K562 (cell line): Measurements from ENCODE around the gene CDC42EP2. TPM values are rescaled to one million over a fixed set of nuclear protein-coding genes. Genes with fewer than 3 reads are reported as not detected.

Source experiments
- ATAC-seq: fragments of 200-7000 bp; cut with Tn5 transposase; 3 replicates; pipeline ENCODE4 v1.9.1; 2020; ENCODE audit warnings: moderate library complexity
- BruUV-seq: library from RNA; stranded (reverse); fragments of 400-500 nt; replicated peaks from 2 replicates; lab custom pipeline; 2021; lab: Mats Ljungman, UMichigan
- CTCF ChIA-PET: fragments of 300-600 bp; formaldehyde crosslinking; extraction: SDS; loops from one replicate; lab custom pipeline; 2021; ENCODE audit warnings: low intra/inter-chr PET ratio; lab: Yijun Ruan, JAX
- POLR2A ChIA-PET: fragments of 300-600, 350-650 bp; sonication (Branson Sonifier 250); formaldehyde crosslinking; extraction: SDS; loops from one replicate; lab custom pipeline; 2021; ENCODE audit warnings: antibody characterized with exemption, inconsistent platforms; lab: Yijun Ruan, JAX
- DNase-seq, 4 experiments: peaks; one replicate each; pipeline versions ENCODE4 v3.0.0 to v3.0.0-alpha.2; 2011 to 2018; ENCODE audit warnings: low spot score in 3 of 4, mixed read lengths in 3 of 4; ENCODE audit errors: extremely low read depth in 1 of 4
- FAIRE-seq: peaks from 2 replicates; lab custom pipeline; 2011; peaks lifted over from hg19 to GRCh38; lab: Jason Lieb, UNC
- H2AFZ ChIP-seq: 2 replicates; pipeline ENCODE4 v1.6.0; 2011; ENCODE audit warnings: low read depth, low read length, control low read depth, inconsistent platforms
- H3K27ac ChIP-seq: fragments of 200-600 bp; 3 replicates; pipeline ENCODE4 v1.8.0; 2011; ENCODE audit warnings: low read depth, mild to moderate bottlenecking, control low read depth, inconsistent platforms, low read length, moderate library complexity, mixed read lengths; ENCODE audit errors: extremely low read depth
- H3K27me3 ChIP-seq, 2 experiments: fragments of 300-600 bp in 1 of 2; 2 replicates in 1 of 2; 3 replicates in 1 of 2; pipeline versions ENCODE4 v1.6.0 to v1.8.0; 2011; ENCODE audit warnings: inconsistent platforms in 2 of 2, low read length in 2 of 2, mild to moderate bottlenecking in 1 of 2, mixed read lengths in 1 of 2, moderate library complexity in 1 of 2; ENCODE audit not compliant: control insufficient read depth in 2 of 2, insufficient read depth in 2 of 2
- H3K36me3 ChIP-seq: fragments of 300-600 bp; 3 replicates; pipeline ENCODE4 v1.8.0; 2011; ENCODE audit warnings: mild to moderate bottlenecking, low read length, inconsistent platforms; ENCODE audit not compliant: control insufficient read depth, insufficient read depth
- H3K4me1 ChIP-seq, 2 experiments: fragments of 200-600 bp in 1 of 2; replicated peaks in 1 of 2; 2 replicates in 1 of 2; 3 replicates in 1 of 2; pipeline versions ENCODE4 v1.5.1 to v1.8.0; 2011; ENCODE audit warnings: inconsistent platforms in 2 of 2, low read length in 2 of 2, mild to moderate bottlenecking in 1 of 2, mixed read lengths in 1 of 2, moderate library complexity in 1 of 2; ENCODE audit not compliant: control insufficient read depth in 2 of 2, insufficient read depth in 2 of 2
- H3K4me2 ChIP-seq: 2 replicates; pipeline ENCODE4 v1.6.1; 2011; ENCODE audit warnings: low read length, control low read depth, inconsistent platforms, mixed read lengths; ENCODE audit not compliant: insufficient read depth
- H3K4me3 ChIP-seq: fragments of 200-600 bp; sonication (generic), shearing (Covaris generic); 2 replicates; pipeline ENCODE4 v1.5.1; 2016; ENCODE audit warnings: control low read depth, inconsistent platforms
- H3K79me2 ChIP-seq: fragments of 200-600 bp; 3 replicates; pipeline ENCODE4 v1.8.0; 2011; ENCODE audit warnings: low read length, inconsistent platforms; ENCODE audit not compliant: control insufficient read depth, insufficient read depth
- H3K9ac ChIP-seq, 2 experiments: 2 replicates each; pipeline versions ENCODE4 v1.6.0 to v1.6.1; 2011; ENCODE audit warnings: low read depth in 2 of 2, low read length in 2 of 2, control low read depth in 1 of 2, inconsistent platforms in 1 of 2, mild to moderate bottlenecking in 1 of 2, mixed read lengths in 1 of 2; ENCODE audit not compliant: insufficient read depth in 1 of 2
- H3K9me1 ChIP-seq: one replicate; pipeline ENCODE4 v1.6.0; 2011; ENCODE audit warnings: inconsistent platforms, mild to moderate bottlenecking, low read length, moderate library complexity; ENCODE audit not compliant: control insufficient read depth, insufficient read depth
- H3K9me3 ChIP-seq: replicated peaks from 2 replicates; pipeline ENCODE4 v1.5.1; 2011; ENCODE audit warnings: low read depth, low read length, inconsistent platforms; ENCODE audit not compliant: control insufficient read depth, insufficient read depth
- H4K20me1 ChIP-seq: replicated peaks from 2 replicates; pipeline ENCODE4 v1.6.1; 2011; ENCODE audit warnings: low read length, inconsistent platforms, mixed read lengths; ENCODE audit not compliant: control insufficient read depth, insufficient read depth
- BCOR ChIP-seq: fragments of 450-650 bp; IDR thresholded peaks from 2 replicates; pipeline ENCODE4 v1.6.1; 2016
- CBFA2T2 ChIP-seq: fragments of 450-650 bp; conservative IDR thresholded peaks from 2 replicates; pipeline ENCODE4 v1.6.1; 2017; ENCODE audit warnings: mild to moderate bottlenecking
- CBX3 ChIP-seq, 2 experiments: IDR thresholded peaks; 1 replicate in 1 of 2; 2 replicates in 1 of 2; pipeline ENCODE4 v1.6.1; 2012; ENCODE audit warnings: inconsistent platforms in 2 of 2, low read length in 2 of 2, borderline replicate concordance in 1 of 2, control low read depth in 1 of 2
- ELF1 ChIP-seq: fragments of 200-800 bp; sonication (Bioruptor generic); IDR thresholded peaks from 2 replicates; pipeline ENCODE4 v1.6.1; 2016; ENCODE audit warnings: missing genetic modification characterization, missing compliant biosample characterization
- ESRRA ChIP-seq: fragments of 450-650 bp; IDR thresholded peaks from 2 replicates; pipeline ENCODE4 v1.6.1; 2014; ENCODE audit warnings: low read depth, mild to moderate bottlenecking, moderate library complexity, borderline replicate concordance
- FOXA1 ChIP-seq: fragments of 450-650 bp; IDR thresholded peaks from 2 replicates; pipeline ENCODE4 v1.6.1; 2016; ENCODE audit warnings: mild to moderate bottlenecking, borderline replicate concordance
- IRF2 ChIP-seq: sonication (generic); formaldehyde crosslinking; IDR thresholded peaks from 2 replicates; pipeline ENCODE4 v1.8.1; 2022; ENCODE audit warnings: mild to moderate bottlenecking, missing genetic modification reagents
- PTBP1 ChIP-seq: fragments of 200-400 bp; formaldehyde crosslinking; IDR thresholded peaks from 2 replicates; pipeline ENCODE4 v1.6.1; 2017; ENCODE audit warnings: low read depth, low read length
- PTTG1 ChIP-seq: fragments of 450-650 bp; IDR thresholded peaks from 2 replicates; pipeline ENCODE4 v1.6.1; 2016; ENCODE audit warnings: low read depth, mild to moderate bottlenecking, missing genetic modification characterization, missing compliant biosample characterization
- RAD21 ChIP-seq, 2 experiments: fragments of 250-450 bp in 1 of 2; fragments of 450-650 bp in 1 of 2; sonication (Bioruptor Pico) in 1 of 2; formaldehyde crosslinking in 1 of 2; IDR thresholded peaks in 1 of 2; conservative IDR thresholded peaks in 1 of 2; 2 replicates each; pipeline versions ENCODE4 v1.4.0 to v1.8.0; 2020 to 2022; ENCODE audit warnings: mild to moderate bottlenecking in 2 of 2, moderate library complexity in 1 of 2
- RNF2 ChIP-seq: sonication (generic); IDR thresholded peaks from 2 replicates; pipeline ENCODE4 v1.6.1; 2016
- SMAD2 ChIP-seq: fragments of 150-350 bp; IDR thresholded peaks from 2 replicates; pipeline ENCODE4 v1.6.1; 2014; ENCODE audit warnings: low read depth, mild to moderate bottlenecking, low read length
- ZBTB2 ChIP-seq: fragments of 450-650 bp; IDR thresholded peaks from 2 replicates; pipeline ENCODE4 v1.6.1; 2016; ENCODE audit warnings: antibody characterized with exemption
- ZBTB26 ChIP-seq: fragments of 450-650 bp; formaldehyde crosslinking; IDR thresholded peaks from 2 replicates; pipeline ENCODE4 v1.4.0; 2022; ENCODE audit warnings: missing genetic modification characterization
- ZBTB34 ChIP-seq: fragments of 250-450 bp; sonication (Bioruptor Pico); IDR thresholded peaks from 2 replicates; pipeline ENCODE4 v1.8.0; 2021; ENCODE audit warnings: mild to moderate bottlenecking, moderate library complexity
- ZNF165 ChIP-seq: fragments of 250-450 bp; sonication (Bioruptor Pico); IDR thresholded peaks from 2 replicates; pipeline ENCODE4 v1.4.0; 2020; ENCODE audit warnings: borderline replicate concordance
- WGBS: fragments of 100-300 bp; shearing (Covaris generic); methylation state at CpG from one replicate; pipeline ENCODE4 v1.1.6; 2016; ENCODE audit warnings: low coverage, mixed read lengths; ENCODE audit not compliant: insufficient coverage; ENCODE audit errors: missing lambda C conversion rate; 5-methylcytosine and 5-hydroxymethylcytosine counted together
- in situ Hi-C: fragments of 300-500 bp; cut with MboI; formaldehyde crosslinking; loops from 4 replicates; pipeline ENCODE4 v1.15.0; 2018; ENCODE audit warnings: inconsistent platforms, mixed read lengths
- intact Hi-C: fragments of 100-400 bp; cut with micrococcal nuclease; formaldehyde crosslinking; loops from 2 replicates; pipeline ENCODE4 v1.14.2; 2022
- polyA plus RNA-seq, 8 experiments: library from polyadenylated mRNA; depleted of rRNA in 4 of 8; stranded (reverse) in 5 of 8; unstranded in 3 of 8; fragments of >200 nt; fragmentation: Nextera tagmentation in 2 of 8; fragmentation: Illumina TruSeq in 1 of 8; extraction: Ambion mirVana in 2 of 8; extraction: Trizol in 1 of 8; gene quantifications; 2 replicates each; pipeline versions ENCODE4 v1.2.1 to v1.2.3, GENCODE V29; 2011 to 2014; ENCODE audit warnings: inconsistent platforms in 1 of 8, missing spikeins in 1 of 8
- total RNA-seq, 7 experiments: library from RNA; depleted of rRNA in 6 of 7; stranded (reverse); fragments of >200 nt in 6 of 7; fragmentation: Illumina TruSeq in 2 of 7; extraction: Trizol in 2 of 7; gene quantifications; 2 replicates each; pipeline versions ENCODE4 v1.2.1 to v1.2.3, GENCODE V29; 2011 to 2021; ENCODE audit warnings: low replicate concordance in 1 of 7
- TF ChIP-seq, protein P1 (sequence below): fragments of 450-650 bp; formaldehyde crosslinking; IDR thresholded peaks from 2 replicates; pipeline ENCODE4 v1.4.0; 2022; ENCODE audit warnings: mild to moderate bottlenecking, moderate library complexity

Gene CDC42EP2
- total and polyA plus RNA-seq, 9 of the 15 experiments (the other 6 are each of a cell fraction or from before 2014, with no cell fraction given): 0.27 to 3.5 (median 0.83) TPM; not detected in 1

DNA sequence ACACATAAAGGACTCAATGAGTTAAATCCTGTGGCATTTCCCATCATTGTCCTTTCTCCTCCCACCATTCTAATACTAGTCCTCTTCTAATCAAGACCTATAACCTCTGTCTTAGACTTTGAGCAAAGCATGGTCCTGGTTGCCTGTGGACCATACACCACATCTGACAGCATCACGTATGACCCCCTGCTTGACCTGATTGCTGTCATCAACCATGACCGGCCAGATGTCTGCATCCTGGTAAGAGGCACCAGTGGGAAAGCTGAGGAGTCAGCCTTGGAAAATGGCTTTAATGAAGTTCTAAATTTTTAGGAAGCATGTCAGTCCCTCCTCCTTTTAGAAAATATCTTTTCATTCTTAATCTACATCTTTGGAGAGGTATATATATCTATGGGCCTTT lies 27.1 kb upstream of the CDC42EP2 start:
- Histone ChIP-seq H3K4me2 (no peak overlapping the region), H3K4me3 (no peak overlapping the region), H2AFZ (no peak overlapping the region), H3K27me3 (no peaks in the 10 kb centered on the region), H3K4me1 (peaks cover 2 to 20% of the 10 kb centered on the region in 2 experiments; a peak in 4 of 5 replicates), H3K79me2 (no peaks in the 10 kb centered on the region), H3K9me3 (no peaks in the 10 kb centered on the region), H3K9ac (no peak overlapping the region), H3K9me1 (no peaks in the 10 kb centered on the region), H4K20me1 (no peaks in the 10 kb centered on the region), H3K27ac (no peak overlapping the region), H3K36me3 (peaks cover 96% of the 10 kb centered on the region)
- DNase-seq: no peak
- 100% methylated on average over 2 of the region's 2 CpGs for whole genome bisulfite sequencing
- no peak for TF ChIP-seq ZBTB34 (CRISPR knock-in tag)
- TF ChIP-seq CBFA2T2: no peak
- TF ChIP-seq IRF2: no peak
- TF ChIP-seq SMAD2: no peak
- no peak for TF ChIP-seq RAD21 (CRISPR knock-in tag; conservative IDR thresholded peaks at IDR 0.05 in 1 of 2, IDR thresholded peaks at IDR 0.05 in 1 of 2)
- TF ChIP-seq, protein P1, sequence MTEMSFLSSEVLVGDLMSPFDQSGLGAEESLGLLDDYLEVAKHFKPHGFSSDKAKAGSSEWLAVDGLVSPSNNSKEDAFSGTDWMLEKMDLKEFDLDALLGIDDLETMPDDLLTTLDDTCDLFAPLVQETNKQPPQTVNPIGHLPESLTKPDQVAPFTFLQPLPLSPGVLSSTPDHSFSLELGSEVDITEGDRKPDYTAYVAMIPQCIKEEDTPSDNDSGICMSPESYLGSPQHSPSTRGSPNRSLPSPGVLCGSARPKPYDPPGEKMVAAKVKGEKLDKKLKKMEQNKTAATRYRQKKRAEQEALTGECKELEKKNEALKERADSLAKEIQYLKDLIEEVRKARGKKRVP (CRISPR knock-in tag): no peak
- no peak for TF ChIP-seq ZBTB26 (CRISPR knock-in tag)
- TF ChIP-seq ZNF165 (CRISPR knock-in tag): no peak
- TF ChIP-seq ELF1: no peak
- no peak for TF ChIP-seq ESRRA
- no peak for TF ChIP-seq PTTG1 (tag)
- TF ChIP-seq CBX3 (IDR thresholded peaks at IDR 0.05; ENCODE audit: borderline replicate concordance in 1 of 2, low read length in 2 of 2): no peak
- TF ChIP-seq PTBP1: no peak
- TF ChIP-seq BCOR: no peak
- no peak for TF ChIP-seq ZBTB2
- TF ChIP-seq FOXA1: no peak
- no peak for TF ChIP-seq RNF2
- BruUV-seq: no TSS peak
- ChIA-PET CTCF (interaction anchor here (0.6 kb wide), 1 partner anchor 229 kb away, joined by 4 read pairs; no protein-coding TSS in a partner anchor), POLR2A (interaction anchor here (2.3 to 3.1 kb wide), 2 partner anchors 10 to 12 kb away, joined by 6 to 17 read pairs; no protein-coding TSS in a partner anchor)
- in situ Hi-C loops: no loop called here
- no peak for ATAC-seq
- no peak for FAIRE-seq
- intact Hi-C loops: no loop called here
